Loucy (cell line): ENCODE measurements around the gene SWI5.

Experiments used
- CTCF ChIP-seq: fragments of 200-600 bp; sonication (generic); conservative IDR thresholded peaks from 2 replicates; pipeline ENCODE4 v1.5.1; 2014; ENCODE audit warnings: mild to moderate bottlenecking, antibody characterized with exemption, low read length
- EZH2phosphoT487 ChIP-seq: fragments of 200-600 bp; IDR thresholded peaks from 2 replicates; pipeline ENCODE4 v1.6.1; 2018; ENCODE audit warnings: antibody characterized with exemption, mild to moderate bottlenecking, moderate library complexity, borderline replicate concordance

GRCh38 chr9:128254855-128255759 is 21.0 kb upstream of the SWI5 start:
- peak; percentile 89 for TF ChIP-seq CTCF
- TF ChIP-seq EZH2phosphoT487 = no peak
